M059J (cell line): ENCODE results near the gene USP25. TPM values are rescaled to one million over a fixed set of nuclear protein-coding genes. Genes with fewer than 3 reads are reported as not detected.

ENCODE experiments used
- DNase-seq: peaks from one replicate; pipeline ENCODE4 v3.0.0-alpha.2; 2012; ENCODE audit warnings: low read depth
- total RNA-seq: library from RNA; depleted of rRNA; stranded (reverse); fragments of >200 nt; shearing (Covaris generic); gene quantifications from 2 replicates; pipeline ENCODE4 v1.2.3, GENCODE V29; 2014

The USP25 gene
- total RNA-seq, 1 experiment from 2014 or later = 23.2 TPM

DNA sequence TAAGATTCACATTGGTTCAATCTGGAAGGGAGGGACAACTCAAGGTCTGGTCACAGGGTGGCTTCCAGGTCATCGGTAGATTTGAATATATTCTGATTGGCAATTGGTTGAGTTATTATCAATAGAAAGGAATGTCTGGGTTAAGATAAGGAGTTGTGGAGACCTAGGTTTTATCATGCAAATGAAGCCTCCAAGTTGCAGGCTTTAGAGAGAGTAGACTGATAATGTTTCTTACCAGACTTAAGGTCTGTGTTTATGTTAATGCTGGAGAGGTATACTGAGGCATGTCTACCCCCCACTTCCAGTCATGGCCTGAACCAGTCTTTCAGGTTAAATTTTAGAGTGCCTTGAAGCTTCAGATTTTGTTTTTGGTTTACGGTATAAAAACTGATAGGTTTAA, 29.7 kb downstream of the USP25 start:
- DNase-seq = no peak

DNA sequence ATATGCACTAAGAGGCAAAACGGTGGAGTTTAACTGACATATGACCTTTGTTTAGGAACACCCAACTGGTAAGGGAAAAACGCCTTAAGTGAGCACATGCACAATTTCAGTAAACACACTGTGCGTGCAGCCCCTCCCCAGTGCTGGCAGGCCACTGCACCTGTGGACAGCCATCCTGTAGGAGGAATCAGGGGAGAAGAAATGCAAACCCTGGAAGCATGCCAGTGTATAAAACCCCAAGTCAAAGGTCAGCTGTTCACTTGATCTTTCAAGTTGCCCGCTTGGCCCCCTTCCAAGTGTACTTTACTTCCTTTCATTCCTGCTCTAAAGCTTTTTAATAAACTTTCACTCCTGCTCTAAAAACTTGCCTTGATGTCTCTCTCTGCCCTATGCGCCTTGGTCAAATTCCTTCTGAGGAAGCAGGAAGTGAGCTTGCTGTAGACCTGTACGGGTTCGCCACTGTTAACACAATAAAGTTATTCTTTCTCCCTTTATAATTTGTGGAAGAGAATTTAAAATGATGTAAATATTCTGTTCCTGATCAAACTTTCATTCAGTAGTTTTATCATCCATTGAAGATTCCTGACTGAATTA, 31.8 kb downstream of the USP25 start:
- DNase-seq = no peak

DNA sequence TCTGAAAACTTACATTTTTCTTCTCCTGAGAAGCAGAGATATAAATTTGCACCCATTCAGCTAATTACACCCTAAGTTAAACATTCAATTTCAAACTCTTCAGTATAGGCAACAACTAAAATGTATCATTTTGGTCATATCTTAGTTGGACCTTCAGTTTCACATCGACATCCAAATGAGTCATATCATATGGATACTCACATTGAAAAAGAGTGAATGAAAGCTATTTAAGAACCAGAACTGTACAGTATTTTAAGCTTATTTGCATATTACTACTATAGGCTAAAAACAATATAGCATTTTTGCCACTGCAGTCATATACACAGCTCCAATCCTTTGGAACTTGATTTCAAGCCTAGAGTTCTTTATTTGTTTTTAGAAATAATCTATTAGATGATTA, 33.6 kb downstream of the USP25 start:
- DNase-seq = no peak

DNA sequence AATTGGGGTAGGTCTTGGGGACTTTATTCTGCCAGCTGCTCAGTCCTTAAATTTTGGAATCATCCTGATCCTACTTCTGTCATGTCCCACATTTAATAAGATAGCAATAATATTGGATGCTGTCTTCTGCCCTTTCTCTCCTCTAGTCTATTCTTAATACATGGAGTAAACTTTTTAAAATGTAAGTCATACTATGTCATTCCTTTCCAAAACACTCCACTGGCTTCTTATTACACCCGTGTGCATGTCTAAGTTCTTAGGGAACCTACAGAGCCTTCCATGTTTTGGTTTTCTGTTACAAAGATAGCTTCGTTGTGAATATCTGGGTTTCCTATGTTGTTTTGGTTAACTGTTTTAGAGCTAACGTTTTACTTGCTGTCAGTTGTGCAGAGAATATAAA, 35.1 kb downstream of the USP25 start:
- DNase-seq = no peak

DNA sequence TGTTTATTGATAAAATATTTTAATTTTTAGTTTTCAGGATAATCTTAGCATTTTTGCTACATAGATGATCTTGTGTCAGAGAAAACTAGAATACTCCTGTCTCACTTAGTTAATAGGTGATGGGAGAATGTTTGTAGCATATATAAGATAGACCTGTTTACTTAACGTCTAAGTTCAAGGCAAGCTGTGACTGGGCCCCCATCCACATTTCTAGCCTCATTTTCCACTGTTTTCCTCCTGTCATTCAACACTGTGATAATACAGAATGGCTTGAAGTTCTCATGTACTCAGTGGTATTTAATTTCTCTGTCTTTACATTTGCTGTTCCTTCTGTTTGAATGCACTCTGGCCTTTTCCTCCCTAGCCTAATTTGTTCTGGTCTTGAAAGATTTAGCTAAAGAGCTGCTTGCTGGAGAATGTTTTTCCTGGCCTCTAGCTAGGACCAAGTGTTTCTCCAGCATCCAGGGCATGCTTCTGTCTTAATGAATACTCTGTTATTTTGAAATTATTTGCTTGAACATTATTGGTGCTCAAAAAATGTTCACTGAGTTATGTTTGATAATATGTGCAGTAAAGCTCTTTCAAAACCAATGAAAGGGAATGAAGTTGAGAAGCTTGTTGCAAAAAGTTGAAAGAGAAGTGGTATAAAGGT, 37.3 kb downstream of the USP25 start:
- DNase-seq = no peak

DNA sequence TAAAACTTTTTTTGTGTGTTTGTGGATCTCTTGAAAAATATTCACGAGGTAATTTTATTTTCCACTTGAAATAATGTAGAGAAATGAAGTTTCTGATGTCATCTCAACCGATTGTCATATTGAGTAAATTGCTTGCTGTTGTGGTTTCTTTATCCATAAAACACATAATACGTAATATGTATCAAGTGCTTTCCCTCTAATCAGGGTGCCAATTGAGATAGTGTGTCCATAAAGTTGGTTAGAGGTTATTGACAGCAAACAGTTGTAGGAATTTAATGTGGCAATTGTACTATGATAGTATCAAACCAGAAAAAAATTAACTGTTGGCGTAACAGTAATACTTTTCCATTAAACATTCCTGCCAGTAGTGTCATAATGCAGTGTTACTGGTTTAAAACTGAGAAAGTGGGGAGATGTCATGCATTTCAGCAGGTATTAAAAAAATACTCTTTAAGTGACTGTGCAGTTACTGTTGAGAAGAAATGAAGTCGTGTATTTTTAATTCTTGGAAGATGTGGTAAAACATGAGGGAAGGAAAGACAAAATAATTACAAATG, 38.3 kb downstream of the USP25 start:
- DNase-seq = no peak

DNA sequence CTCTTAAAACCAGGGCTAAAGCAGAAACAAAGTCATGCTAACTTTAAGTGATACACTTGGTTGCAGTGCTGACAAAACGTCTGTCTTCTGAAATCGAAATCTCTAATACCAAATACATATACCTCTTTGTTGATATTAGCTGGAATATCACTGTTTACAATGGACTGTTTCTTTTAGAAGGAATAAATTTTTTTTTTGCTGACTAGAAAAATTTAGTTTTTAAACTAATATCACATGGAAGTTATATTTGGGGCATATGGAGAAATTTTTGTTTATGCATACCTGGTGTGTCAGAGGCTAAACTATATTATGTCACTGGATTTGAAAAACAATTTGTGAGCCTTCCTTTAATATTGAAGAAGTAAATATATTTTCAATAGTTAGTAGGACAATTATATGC, 39.1 kb downstream of the USP25 start:
- no peak for DNase-seq

DNA sequence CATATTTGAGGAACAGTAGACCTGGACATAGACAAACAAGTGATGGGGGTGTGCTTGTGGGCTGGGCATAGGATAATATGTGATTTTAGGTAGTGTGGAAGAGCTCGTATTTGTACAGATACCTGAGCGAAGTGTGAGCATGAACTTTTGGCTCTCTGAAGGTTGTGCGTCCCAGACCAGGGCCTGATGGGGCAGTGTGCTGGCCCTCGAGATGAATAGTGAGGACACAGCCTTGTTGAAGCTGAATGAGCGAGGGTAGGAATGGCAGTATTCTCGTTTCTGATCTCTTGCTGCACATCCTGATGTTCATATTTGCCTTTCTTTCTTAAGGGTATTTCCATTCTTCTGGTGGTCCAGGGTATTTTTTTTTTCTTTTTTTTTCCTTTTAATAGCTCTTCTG, 41.5 kb downstream of the USP25 start:
- no peak for DNase-seq

DNA sequence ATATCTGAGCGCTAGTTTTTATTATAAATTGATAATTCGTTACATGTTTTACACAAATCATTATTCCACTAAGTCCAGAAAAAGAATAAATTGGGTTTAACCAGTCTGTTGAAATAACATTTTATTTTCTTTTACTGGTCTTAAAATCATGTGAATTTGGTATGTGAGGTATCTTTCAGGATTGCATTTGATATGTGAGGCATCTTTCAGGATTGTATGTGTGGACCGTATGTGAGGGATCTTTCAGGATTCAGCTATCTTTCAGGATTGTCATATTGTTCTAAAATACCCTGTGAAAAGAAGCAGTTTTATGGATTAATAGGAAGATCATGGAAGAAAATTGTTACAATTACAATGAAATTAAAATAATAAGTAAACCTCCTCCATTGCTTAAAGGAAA, 42.9 kb downstream of the USP25 start:
- DNase-seq = no peak

DNA sequence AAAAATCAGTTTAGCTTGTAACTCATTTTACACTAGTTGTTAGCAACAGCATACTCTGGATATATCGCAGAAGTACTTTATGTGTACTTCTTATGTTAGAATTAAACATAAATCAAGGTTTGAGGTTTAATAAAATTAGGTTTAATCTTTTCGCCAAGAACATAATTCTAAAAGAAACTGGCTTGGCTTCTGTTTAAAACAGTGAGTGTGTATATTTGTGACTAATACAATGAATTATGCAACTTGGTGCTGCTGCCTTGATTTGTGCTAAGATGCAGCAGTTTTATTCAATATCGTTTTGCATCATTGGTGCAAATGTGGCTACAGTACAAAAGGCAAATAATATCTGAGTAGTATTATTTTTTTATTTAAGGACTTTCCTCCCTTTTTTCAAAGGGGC, 44.8 kb downstream of the USP25 start:
- DNase-seq = peak; percentile 51

DNA sequence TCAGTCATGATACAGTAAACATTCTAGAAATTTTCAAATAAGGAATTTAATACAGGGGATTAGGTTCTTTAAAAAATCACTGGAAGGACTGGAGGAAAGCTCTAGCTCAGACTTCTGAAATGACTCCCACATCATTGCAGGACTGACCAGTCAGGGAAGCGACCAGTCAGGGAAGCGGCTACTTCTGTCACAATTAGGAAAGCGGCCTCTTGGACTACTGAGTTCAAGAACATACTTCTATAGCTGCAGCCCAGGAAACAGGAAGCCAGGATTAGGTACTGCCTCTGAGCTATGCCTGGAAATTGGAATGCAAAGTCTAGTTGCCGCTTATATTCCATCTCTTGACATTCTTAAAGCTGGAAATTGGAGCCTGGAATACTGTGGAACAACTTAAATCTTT, 45.5 kb downstream of the USP25 start:
- peak; percentile 24 for DNase-seq

DNA sequence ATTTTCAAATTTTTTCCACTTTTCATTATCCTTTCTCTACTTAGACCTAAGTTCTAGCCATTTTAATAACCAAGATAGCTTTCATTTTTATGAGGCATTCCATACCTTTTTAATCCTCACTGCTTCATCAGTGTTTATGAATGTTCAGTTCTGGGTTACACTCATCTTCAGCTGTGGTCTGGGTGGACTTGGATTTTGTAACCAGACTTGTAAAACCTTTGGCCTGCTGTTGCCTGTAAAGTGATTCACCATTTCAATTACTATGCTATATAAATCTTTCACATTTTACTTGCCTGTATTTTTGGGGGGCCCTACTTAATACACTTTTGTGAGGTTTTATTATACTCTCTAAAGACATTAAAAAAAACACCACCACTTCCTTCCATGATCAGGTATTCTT, 46.2 kb downstream of the USP25 start:
- peak; percentile 84 for DNase-seq

DNA sequence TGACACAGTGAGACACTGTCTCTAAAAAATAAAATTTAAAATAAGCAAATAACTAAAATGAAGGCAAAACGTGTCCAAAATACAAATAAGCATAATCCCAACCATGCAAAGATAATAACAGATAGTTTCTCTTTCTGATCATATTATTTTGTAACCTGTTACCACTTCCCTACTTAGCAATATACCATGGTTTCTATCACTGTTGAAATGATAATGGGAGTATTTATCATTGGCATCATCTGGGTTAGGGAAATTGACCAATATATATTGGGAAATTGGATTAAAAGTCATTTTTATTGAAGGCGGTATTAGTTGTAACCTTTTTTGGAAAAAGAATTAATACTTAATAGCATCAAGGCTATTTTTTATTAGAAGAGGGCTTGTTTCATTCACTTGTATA, 47.0 kb downstream of the USP25 start:
- DNase-seq = no peak

DNA sequence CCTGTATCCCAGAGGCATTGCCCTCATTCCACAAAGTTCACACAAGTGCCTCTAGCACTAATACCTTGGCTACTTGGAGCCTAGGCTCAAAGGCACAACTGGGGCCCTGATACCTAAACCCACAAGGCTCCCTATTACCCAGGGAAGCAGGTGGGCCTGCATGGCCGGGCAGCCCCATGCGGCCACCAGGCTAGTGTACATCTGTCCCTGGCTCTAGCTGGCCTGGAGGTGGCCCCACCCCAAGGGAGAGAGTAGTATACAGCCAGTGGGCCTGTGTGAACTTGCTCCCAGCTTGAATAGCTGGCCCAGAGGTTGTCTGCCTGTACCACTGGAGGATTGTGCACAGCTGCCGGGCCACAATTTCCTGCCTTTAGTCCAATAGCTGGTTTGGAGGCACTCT, 52.2 kb downstream of the USP25 start:
- DNase-seq = no peak

DNA sequence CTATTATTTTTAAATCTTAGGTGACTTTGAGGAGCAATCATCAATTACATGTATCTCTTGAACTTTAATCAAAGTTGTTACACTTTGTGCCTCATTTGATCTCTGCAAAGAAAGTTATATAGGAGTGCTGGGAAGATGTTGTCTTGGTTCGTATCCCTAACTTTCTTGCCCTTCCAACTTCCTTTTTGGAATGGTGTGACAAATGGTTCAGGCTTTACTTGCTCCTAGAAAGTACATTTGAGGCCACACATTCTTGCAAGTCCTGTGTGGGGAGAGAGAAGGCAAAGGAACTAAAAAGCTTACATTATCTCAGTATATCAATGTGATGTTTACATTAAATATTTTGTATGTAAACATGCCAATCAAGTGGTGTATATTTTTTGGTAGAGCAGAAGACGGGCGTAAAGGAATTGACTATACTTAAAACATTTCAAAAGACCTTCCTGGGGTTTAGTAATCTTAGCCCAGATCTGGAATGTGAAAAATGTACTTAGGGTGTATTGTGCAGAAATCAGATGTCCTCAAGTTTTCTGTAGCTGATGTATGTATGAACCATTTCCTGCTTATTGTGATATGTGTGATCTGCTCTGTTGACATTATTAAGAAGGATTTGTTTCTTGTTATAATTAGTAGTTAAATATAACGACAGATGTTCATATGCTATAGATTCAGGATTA, 59.2 kb downstream of the USP25 start:
- peak; percentile 8 for DNase-seq

DNA sequence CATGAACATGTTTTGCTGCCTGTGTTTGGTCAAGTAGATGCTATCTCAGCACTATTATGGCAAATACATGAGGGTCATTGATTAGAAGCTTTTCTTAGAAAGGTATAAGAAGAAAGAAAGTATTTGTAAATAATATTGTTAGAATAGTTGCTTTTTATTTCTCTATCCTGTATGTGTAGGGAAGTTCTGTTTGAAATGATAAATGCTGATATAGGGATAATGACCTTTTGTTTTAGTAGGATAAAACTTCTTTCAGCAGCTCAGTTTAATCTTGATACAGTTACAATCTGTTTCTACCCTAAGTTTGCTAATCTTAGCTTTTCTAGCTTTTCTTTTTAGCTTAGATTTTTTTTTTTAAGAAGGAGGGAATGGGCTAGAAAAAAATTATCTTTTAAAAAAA, 63.3 kb downstream of the USP25 start:
- DNase-seq = no peak

DNA sequence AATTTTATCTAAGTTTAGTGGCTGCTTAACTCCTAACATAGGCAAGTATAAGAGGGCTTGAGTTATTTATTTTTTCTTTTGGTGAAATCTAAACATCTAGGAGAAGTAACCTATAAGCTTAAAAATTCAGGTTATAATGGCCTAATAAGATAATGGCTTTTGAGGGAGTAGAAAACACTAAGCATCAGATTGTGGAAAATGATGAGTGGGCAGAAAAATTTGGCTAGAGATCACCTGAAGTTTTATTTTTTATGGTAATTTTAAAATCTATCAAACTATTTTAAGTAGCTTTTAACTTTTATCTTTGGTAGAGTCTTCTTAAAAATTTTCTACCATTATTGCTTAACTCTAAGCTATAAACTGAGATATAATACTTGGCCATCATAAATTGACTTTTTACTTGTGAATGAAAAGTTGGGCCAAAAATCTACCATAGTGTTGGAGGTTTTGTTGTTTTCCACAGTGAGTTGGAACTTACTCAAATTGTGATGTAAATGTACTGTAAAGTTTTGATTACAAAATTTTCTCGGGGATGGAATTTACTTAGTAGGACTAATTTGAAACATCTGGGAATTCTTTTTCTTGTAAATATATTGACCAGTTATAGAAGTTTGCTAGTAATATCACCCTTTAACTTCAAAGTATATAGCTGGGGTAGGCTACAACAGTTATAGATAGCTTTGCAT, 63.9 kb downstream of the USP25 start:
- no peak for DNase-seq

DNA sequence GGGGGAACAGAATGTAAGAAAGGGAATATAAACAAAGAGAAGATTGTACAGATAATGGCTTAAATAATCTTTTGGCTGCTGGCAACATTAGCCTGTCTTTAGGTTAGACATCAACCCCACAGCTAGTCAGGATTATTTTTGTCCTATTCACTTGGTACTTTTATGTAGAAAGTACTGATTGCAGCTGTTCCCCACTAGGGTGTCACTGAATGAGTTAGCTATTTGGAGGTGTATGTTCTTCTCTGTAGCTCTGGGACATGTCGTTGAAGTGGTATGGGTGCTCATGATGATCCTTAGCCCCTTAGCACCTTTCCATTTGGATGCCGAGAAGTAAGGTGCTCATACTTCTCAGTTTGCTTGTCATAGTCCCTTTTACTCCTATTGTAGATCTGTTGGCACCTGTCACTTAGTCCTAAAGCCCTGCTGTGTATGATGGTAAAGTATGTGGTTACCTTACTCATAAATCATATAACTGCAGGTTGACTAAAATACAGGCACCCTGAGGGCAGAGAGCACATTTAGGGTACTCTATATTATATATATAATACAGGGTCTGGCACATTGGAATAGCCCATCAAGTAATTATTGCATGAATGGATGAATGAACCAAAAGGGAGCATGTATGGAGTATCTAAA, 64.6 kb downstream of the USP25 start:
- no peak for DNase-seq

DNA sequence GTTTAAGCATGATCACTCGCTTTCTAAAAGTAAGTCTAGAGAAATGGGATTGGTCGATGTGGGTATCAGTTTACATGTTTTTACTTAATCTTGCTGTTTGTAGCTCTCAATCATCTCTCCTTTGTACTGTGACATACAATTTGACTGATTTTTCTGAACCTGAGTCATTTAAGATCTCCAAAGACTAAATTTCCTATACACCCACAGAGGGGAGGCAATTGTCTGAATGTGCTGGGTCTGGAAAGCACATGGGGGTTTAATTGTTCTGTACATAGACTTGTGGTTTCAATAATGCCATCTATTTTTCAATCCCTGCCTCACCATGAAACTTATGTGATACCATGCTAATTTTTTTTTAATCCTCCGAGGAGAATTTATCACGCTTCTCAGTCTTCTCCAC, 65.8 kb downstream of the USP25 start:
- DNase-seq = no peak

DNA sequence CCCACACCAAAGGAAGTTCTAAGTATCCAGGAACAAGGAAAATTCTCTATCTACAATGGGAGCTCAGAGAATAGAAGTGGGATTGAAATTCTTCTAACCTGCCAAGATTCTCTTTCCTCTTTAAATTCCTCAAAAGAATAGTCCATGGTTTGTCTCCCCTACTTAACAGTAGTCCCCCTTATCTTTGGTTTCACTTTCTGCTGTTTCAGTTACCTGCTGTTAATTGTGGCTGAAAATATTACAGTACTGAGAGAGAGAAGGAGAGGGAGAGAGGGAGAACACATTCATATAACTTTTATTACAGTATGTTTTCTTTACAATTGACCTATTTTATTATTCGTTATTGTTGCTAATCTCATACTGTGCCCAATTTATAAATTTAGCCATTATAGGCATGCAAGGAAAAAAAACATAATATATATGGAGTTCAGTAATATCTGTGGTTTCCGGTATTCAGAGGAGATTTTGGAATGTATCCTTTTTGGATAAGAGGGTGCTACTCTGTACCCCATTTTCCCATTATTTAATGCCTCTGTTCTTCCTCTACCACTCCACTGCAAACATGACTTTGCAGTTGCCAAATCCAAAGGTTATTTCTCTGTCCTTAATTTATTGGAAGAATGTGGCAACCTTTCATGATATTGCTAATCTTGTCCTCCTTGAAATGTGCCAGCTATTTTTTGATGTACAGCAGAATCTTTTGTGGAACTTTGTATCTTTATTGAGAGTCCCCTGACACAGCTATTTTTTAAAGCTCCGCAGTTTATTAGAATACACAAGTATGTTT, 68.0 kb downstream of the USP25 start:
- DNase-seq = no peak

DNA sequence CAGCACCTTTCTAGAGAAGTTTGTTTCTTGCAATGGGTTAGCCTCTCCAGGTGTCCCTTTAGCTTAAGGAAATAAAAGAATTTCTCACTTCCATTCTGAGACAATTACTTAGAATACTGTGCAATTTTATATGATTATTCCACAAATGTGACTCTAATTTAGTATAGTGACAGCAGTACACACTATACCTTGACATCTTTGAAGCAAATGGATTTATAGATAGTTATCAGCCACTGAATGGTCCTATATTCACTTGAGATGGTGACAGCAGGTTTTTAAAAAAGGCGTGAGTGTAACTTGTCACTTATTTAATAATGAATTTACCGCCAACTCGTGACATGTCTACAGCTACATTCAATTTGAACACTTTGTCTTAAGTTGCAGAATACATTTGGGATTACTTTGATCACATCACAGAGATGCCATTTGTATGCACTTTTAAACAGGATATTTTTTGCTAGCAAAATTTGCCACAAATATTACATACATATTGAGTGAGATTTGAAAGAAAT, 71.6 kb downstream of the USP25 start:
- no peak for DNase-seq
